T-helper 22 cell (primary cell): Measurements from ENCODE around the gene SMAD3.

Experiments used
- DNase-seq: peaks from one replicate; pipeline ENCODE4 v3.0.0-alpha.2; 2020; ENCODE audit warnings: low read depth

SMAD3 gene

GRCh38 chr15:67183443-67184169, 118.2 kb downstream of the SMAD3 start:
- DNase-seq = no peak

- no peak for DNase-seq
These were observed 119.0 kb downstream of the SMAD3 start for GRCh38 chr15:67184208-67184925.

DNA sequence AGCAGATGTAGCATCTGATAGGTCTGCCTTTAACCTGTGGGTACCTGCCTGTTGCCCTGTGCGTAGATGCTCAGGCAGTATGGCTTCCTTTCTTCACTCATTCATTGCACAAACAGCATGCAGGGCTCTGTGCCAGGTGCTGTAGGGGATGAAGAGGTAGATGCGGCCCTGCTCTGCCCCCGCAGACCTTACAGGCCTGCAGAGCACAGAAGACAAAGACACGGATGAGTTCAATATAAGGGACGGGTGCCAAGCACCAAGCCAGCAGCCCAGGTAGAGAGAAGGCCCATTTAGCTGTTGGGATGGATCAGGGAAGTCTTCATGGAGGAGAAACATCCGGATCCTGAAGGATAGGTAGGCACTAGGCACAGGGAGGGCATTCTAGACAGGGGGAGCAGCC, 119.6 kb downstream of the SMAD3 start:
- no peak for DNase-seq

DNA sequence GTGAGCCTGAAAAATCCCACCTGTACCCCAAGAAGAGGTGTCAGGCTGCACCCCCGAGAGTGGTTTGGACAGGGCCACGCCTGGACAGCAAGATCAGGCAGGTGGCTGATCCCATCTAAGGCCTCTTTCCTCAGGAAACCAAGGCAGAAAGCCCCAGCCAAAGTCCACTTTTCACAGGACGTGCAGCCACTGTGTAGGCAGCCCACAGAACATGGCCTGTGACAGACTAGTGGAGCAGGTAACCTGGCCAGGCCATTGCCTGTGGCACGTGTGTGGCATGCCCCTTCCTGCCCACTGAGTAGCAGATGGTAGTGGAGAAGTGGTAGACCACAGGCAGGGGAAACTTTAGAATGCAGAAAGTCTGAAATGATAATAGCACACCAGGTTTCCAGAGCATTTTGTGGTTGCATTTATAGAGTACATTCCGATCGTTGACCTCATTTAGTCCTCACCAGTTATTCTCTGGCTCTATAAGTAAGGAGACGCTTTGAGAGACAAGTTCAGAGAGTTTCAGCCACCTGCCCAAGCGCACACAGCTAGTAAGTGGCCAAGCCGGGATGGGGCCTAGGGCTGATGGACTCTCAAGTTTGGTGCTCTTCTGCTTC, 120.3 kb downstream of the SMAD3 start:
- no peak for DNase-seq

DNA sequence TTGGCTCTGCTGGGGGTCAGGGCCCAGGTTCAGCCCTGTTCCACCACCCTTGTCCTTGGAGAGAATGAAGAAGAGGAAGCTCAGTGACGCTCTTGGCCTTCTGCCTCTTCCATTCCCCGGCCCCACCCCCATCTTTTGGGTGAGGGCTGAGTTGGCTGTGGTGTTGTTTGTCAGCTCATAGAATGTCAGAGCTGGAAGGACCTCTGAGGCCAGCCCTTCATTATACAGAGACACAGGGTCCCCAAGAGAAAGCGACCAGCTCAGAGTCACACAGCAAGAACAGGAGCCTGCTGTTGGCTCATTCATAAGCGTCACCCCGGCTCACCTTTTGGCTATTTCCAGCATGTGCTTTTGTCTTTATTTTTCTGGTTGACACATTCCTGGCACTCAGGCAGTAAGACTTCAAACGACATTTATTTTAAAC, 120.8 kb downstream of the SMAD3 start:
- no peak for DNase-seq

DNA sequence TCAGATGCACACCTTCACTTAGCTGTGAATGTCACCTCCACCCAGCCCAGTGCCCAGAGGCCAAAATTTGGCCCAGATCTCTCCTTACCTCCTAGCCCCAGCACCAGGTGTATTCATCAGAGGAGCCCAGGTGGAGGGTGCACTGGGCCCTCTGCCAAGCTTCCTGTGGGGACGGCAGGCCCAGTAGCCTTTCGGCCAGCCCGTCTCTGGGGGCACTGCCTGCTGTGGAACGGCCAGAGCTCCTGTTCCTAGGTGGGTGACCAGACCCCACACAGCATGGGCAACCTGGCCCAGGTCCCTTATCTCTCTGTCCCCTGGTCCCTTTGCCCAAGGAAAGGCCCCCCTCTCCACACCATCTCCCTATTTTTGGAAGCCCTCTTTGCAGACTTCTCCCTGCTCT, 121.3 kb downstream of the SMAD3 start:
- DNase-seq = no peak

- no peak for DNase-seq
These were observed 122.0 kb downstream of the SMAD3 start for GRCh38 chr15:67187351-67187854.

GRCh38 chr15:67188551-67189218, 123.3 kb downstream of the SMAD3 start:
- no peak for DNase-seq

DNA sequence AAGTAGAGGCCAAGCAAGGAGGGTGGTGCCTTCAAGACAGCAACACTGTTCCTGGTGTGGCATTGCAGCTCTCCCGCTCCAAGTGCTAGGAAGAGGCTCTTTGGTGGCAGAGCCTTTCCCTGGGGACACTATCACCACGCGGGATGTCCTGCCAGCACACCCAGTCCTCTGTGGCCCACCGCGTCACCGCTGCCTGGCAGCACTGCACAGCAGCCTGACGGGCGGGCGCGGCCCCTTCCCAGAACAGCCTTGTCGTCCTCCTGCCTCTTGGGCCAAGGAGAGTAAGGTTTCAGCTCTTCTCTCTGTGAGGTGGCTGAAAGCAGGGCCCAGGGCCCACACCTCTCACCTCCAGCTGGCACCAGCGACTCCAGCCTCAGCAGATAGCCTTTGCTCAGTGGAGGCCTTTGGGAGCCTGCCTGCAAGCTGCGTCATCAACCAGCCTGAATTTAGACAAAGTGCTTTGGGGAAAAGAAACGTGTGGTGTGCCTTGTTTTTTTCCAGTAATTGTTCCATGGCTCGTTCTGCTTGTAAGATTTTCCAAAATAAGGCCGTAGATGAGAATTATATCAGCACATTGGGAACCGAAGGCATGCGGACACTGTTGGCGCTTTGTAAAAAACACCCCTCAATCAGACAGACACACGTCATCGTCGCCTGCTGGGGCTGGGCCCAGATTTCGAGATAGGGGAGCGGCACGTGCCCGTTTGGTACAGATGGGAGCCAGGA, 124.1 kb downstream of the SMAD3 start:
- DNase-seq = no peak

- DNase-seq = no peak
These were observed 124.9 kb downstream of the SMAD3 start for GRCh38 chr15:67190326-67190725.

GRCh38 chr15:67190813-67191212, 125.4 kb downstream of the SMAD3 start:
- no peak for DNase-seq

GRCh38 chr15:67192185-67192820, 126.9 kb downstream of the SMAD3 start:
- no peak for DNase-seq

DNA sequence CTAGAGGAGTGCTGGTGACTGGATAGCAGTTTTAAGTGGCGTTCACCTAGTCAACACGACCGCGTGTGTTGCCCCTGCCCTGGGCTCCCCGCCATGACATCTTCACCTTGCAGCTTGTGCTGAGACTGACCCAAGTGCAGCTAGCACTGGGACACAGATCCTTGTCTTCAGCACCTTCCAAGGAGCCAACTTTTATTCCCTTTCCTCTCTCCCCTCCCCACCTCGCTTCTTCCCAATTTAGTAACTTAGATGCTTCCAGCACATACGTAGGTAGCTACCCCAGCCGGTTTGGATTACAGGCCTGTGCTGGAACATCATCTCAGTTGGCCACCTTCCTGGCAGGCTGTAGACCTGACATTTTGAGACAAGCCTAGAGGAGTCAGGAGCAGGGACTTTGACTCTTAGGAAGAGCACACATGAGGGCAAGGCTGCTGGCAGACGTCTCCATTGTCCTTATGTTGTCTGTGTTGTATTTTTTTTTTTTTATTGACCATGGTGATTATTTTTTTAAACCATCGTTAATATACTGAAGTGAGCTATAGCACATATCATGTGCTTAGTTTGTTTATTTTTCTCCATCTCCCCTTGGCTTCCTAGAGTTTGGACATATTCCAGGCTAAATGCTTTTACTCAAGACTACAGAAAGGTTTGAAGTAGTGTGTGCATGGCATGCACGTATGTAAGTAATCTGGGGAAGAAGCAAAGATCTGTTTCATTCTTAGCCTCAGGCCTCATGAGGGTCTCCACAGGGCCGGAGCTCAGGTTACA, 128.0 kb downstream of the SMAD3 start:
- DNase-seq = no peak

GRCh38 chr15:67194171-67195114, 129.0 kb downstream of the SMAD3 start:
- no peak for DNase-seq

DNA sequence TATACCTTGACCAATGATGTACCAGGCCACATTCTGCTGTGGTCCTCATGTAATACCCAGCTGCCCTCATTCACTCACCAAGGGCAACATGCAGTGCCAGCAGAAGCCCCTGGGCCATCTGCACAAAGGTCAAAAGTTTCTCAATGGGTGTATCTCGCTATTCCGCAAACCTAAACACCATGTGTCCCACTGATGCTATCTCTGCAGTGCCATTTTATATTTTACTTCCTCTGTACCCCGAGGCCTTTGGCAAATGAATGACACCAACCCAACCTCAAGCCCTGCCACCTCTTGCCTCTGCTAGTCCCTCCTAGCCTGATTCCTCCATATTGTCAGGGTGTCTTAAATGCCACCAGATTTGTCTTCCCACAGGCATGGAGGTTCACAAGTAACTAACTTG, 129.9 kb downstream of the SMAD3 start:
- DNase-seq = no peak

DNA sequence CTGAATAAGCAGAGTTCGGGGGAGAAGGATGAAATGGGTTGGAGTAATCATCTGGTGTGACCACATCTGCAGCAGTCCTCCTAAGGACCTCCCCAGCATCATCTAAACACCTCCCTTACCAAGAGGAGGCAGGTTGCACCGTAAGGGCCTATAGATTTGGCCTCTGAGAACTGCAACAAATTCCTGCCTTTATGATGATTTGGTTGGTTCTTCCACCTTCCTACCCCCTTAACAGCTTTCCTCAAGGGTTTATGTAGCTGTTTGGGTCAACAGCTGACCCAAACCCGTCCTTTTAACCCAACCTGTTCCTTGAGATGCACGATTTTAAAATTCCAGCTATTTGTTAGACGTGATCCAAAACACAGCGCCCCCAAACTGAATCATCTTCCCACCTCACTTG, 130.8 kb downstream of the SMAD3 start:
- no peak for DNase-seq

GRCh38 chr15:67196672-67197363, 131.4 kb downstream of the SMAD3 start:
- no peak for DNase-seq

DNA sequence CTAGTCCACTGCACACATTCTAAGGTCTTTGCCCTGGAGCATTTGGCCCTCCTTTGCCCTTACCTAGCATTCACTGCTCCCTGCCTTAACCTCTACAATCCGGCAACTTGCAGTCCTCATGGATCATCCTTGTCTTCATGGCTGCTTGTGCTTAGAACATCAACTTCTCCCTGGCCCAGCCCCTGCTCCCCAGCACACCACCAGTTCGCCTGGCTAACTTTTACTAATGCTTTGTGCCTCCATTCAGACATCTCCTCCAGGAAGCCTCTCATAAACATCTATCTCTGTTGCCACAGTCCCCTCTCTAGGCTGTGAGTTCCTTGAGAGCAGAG, 131.9 kb downstream of the SMAD3 start:
- no peak for DNase-seq

DNA sequence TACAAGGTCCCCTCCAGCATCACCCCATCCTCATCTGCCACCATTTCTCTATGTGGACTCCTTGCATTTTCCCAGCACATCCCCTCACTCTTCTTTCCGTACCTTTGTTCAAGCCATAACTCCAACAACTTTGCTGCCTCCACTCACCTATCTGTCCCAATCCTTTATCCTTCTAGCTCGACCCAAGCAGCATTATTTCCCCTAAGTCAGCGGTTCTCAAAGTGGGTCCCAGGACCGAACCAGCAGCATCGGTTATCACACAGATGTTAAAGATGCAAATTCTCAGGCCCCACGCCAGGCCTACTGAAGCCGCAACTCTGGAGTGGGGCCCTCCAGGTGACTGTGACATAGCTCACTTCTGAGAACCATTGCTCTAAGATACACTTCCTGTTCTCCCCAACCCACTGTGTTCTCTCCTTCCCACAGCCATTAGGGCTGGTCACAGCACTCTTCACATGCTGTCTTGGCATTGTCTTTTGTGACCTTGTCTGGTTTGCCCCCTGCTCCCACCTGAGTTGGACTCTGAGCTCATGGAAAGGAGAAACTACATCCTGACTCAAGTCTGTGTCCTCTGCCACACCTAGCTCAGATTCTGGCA, 132.9 kb downstream of the SMAD3 start:
- DNase-seq = no peak
